Liver (tissue), 2 donors: ENCODE results near the gene PPFIA4.

ENCODE experiments used
- RAD21 ChIP-seq, 2 donors: IDR thresholded peaks; 2 replicates each; pipeline ENCODE4 v1.6.1; 2016; ENCODE audit warnings: antibody characterized with exemption in 2 of 2, mild to moderate bottlenecking in 2 of 2
- ZBTB33 ChIP-seq: IDR thresholded peaks from 2 replicates; pipeline ENCODE4 v1.6.1; 2016; ENCODE audit warnings: antibody characterized with exemption
- donor health status: healthy.

GRCh38 chr1:203006948-203007871 lies 19.1 kb upstream of the PPFIA4 start, which contains the start of gene TMEM183A:
- TF ChIP-seq ZBTB33 (peak; percentile 99), RAD21 (IDR thresholded peaks at IDR 0.05) (no peak)
